ENCODE measurements around the gene IRF2BP2.
"Not testable (repeated sequence)": the region's sequence is repeated elsewhere in the genome, so short reads cannot be mapped to it uniquely, and the experiment has no call there.

IRF2BP2 gene

GRCh38 chr1:234599617-234600417 lies 10.2 kb downstream of the IRF2BP2 start:
- H3K4me3 ChIP-seq (ENCODE audit: low read depth, low read length) = peak overlapping the region; percentile 47
- no peak for TF ChIP-seq CTCF (IDR thresholded peaks at IDR 0.05; ENCODE audit: borderline replicate concordance, insufficient read depth, low read depth, low read length)

- TF ChIP-seq CTCF (IDR thresholded peaks at IDR 0.05; ENCODE audit: borderline replicate concordance, insufficient read depth, low read depth, low read length) = no peak
- peak overlapping the region; percentile 47 for H3K4me3 ChIP-seq (ENCODE audit: low read depth, low read length)
Observed at GRCh38 chr1:234598974-234599616, 10.9 kb downstream of the IRF2BP2 start.

GRCh38 chr1:234597894-234598293 lies 12.1 kb downstream of the IRF2BP2 start:
- peak; percentile 56; the same call in 1 of the 2 replicates for TF ChIP-seq CTCF (IDR thresholded peaks at IDR 0.05; ENCODE audit: borderline replicate concordance, insufficient read depth, low read depth, low read length)

GRCh38 chr1:234595899-234596298 lies 14.1 kb downstream of the IRF2BP2 start:
- TF ChIP-seq CTCF (IDR thresholded peaks at IDR 0.05; ENCODE audit: borderline replicate concordance, insufficient read depth, low read depth, low read length) = no peak
- H3K4me3 ChIP-seq (ENCODE audit: low read depth, low read length) = no peak overlapping the region

More at GRCh38 chr1:234597894-234598293, 12.1 kb downstream of the IRF2BP2 start:
- H3K4me3 ChIP-seq (ENCODE audit: low read depth, low read length) = no peak overlapping the region

GRCh38 chr1:234594575-234594974 lies 15.4 kb downstream of the IRF2BP2 start:
- not testable (repeated sequence) for H3K4me3 ChIP-seq (ENCODE audit: low read depth, low read length)

- no peak for TF ChIP-seq CTCF (IDR thresholded peaks at IDR 0.05; ENCODE audit: borderline replicate concordance, insufficient read depth, low read depth, low read length)
Observed at GRCh38 chr1:234593771-234594504, 16.0 kb downstream of the IRF2BP2 start.

GRCh38 chr1:234593109-234593508 lies 16.9 kb downstream of the IRF2BP2 start:
- TF ChIP-seq CTCF (IDR thresholded peaks at IDR 0.05; ENCODE audit: borderline replicate concordance, insufficient read depth, low read depth, low read length) = no peak
- no peak overlapping the region for H3K4me3 ChIP-seq (ENCODE audit: low read depth, low read length)

More at GRCh38 chr1:234593771-234594504, 16.0 kb downstream of the IRF2BP2 start:
- H3K4me3 ChIP-seq (ENCODE audit: low read depth, low read length) = no peak overlapping the region
